ENCODE results near the gene CERS4.
"Not testable (repeated sequence)": the region's sequence is repeated elsewhere in the genome, so short reads cannot be mapped to it uniquely, and the experiment has no call there.

The CERS4 gene

GRCh38 chr19:8269724-8270123 lies 60.6 kb downstream of the CERS4 start:
- DNase-seq: no peak

- not testable (repeated sequence) for DNase-seq
Observed at GRCh38 chr19:8276508-8276907, 67.3 kb downstream of the CERS4 start.

DNA sequence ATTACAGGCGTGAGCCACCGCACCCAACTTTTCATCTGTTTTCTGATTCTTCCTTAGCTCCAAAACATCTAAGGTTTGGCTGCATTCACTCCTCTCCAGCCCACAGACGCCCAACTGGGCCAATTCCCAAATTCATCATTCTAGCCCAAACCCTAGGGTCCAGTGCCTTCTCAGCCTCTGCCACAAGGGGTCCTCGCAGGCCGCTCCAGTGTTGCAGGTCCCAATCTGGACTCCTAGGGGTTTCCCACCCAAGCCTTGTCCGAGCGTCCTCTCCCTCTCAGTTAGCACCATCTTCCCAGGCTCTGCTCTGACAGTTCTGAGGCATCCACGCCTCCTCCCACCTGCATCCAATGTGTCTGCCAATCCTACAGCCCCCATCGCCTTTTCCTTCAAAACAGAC lies 82.2 kb downstream of the CERS4 start:
- DNase-seq: not testable (repeated sequence)

- DNase-seq: no peak
Observed at GRCh38 chr19:8302357-8302691, 93.2 kb downstream of the CERS4 start.

DNA sequence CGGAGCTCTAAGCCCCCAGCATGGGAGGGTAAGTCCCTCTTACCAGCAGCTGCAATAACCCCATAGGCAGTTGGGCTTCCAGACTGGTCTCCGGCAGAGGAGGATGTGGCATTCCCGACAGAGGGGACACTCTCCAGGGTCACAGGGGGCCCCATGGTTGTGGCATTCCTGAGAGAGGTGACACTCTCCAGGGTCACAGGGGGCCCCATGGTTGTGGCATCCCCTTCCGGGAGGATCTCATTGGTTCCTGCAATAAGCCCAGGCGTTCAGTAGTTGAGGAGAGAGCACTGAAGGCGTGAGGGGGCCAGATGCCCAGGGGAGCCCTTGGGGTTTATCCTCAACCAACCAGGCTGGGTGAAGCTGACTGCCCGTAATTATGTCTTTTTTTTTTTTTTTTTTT lies 93.6 kb downstream of the CERS4 start:
- DNase-seq: no peak

- no peak for DNase-seq
Observed at GRCh38 chr19:8304841-8305621, 95.9 kb downstream of the CERS4 start.

- DNase-seq: no peak
Observed at GRCh38 chr19:8305798-8306197, 96.6 kb downstream of the CERS4 start.

DNA sequence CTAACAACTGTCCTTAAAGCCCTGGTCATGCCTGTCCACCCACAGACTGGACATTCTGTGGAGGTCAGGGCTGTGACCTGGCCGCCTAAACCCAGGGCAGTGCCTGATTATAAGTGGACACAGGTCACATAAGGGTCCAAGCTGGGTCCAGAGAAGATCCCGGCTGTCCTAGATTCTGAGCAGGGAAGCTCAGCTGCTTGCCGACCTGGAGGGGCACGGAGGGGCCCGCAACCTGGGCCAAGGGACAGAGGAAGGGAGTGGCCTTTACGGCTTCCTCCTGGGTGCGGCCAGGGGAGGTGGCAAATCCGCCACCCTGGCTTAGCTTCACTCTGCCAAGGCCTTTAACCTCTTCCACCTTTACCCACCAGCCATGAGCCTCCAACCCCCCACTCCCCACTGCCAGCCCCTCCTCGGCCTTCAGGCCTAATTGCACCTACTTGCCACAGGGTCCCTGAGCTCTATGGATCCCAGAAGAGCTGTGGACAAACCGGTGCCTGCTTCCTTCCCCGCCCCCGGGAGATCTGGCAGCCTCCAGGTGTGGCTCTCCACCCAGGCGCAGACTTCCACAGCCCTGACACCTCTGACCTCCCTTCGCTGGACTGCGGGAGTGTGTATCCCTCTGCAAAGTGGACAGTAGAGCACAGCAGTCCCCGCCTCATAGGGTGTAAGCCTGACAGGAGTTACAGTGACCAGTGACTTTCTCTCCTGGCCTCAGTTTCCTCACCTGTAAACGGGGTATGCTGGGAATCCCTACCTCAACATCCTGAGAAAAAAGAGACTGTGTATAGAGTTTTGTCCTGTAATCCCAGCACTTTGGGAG lies 97.3 kb downstream of the CERS4 start:
- DNase-seq: no peak

GRCh38 chr19:8307400-8307964 lies 98.3 kb downstream of the CERS4 start:
- DNase-seq: no peak

DNA sequence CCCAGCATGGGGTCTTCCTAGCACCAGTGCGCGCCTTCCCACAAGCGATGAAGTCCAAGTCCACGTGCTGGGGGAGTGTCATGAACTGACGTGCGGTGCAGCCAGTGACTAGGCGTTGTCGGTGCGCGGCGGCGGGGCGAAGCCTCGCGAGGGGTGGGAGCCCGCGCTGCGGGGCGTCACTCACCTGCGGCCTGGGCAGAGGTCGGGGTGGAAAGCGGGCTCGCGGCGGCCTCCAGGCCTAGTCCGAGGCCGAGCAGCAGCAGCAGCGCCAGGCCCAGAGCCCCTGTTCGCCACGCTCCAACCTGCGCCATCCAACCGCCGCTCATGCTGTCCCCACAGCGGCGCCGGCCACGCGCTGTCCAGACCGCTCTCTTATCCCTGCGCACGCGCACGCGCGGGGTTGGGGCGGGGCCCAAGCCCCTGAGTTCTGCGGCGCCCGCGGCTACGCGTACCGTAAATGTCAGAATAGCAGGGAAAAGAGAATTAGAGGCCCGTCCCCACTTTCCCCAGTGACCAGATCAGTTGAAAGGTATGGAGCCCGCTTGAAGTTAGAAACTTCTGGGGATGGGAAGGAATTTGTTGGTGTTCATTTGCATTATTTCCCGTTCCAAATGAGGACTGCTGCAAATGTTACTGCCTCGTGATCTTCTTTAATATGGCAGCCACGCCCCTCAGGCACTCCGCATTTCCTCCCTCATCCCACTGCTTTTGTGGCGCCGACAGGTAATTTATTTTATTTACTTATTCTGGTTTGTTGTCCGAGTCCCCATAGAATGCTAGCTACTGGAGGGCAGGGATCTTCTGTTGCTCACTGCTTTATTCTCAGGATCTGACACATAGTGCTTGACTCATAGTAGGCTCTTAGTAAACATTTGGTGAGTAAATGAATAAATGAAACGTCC lies 99.0 kb downstream of the CERS4 start, which contains the start of gene CD320:
CD320 (minus strand) TSS at position 394 of the 902 bp plus-strand sequence; CDS start at position 326, 68 bp downstream.
- peak; percentile 91 for DNase-seq

GRCh38 chr19:8308891-8309291 lies 99.7 kb downstream of the CERS4 start:
- no peak for DNase-seq

GRCh38 chr19:8310342-8311055 lies 101.3 kb downstream of the CERS4 start:
- no peak for DNase-seq

- no peak for DNase-seq
Observed at GRCh38 chr19:8311461-8312260, 102.5 kb downstream of the CERS4 start.
